ENCODE results near the gene IQCK.

The IQCK gene

GRCh38 chr16:19886073-19886941 is 168.2 kb downstream of the IQCK start:
- Histone ChIP-seq H3K4me1 (no peaks in the 10 kb centered on the region), H3K36me3 (no peaks in the 10 kb centered on the region), H3K4me3 (ENCODE audit: low read depth, low read length) (no peak overlapping the region)

GRCh38 chr16:19888834-19889233 is 170.8 kb downstream of the IQCK start:
- H3K4me1 ChIP-seq: no peaks in the 10 kb centered on the region
- H3K36me3 ChIP-seq: no peaks in the 10 kb centered on the region
- DNase-seq: no peak
- no peaks in the 10 kb centered on the region for H3K27me3 ChIP-seq
- TF ChIP-seq CTCF (IDR thresholded peaks at IDR 0.05; ENCODE audit: low read depth, low read length): no peak
- no peak overlapping the region for H3K4me3 ChIP-seq (ENCODE audit: low read depth, low read length)
- H3K9me3 ChIP-seq: no peaks in the 10 kb centered on the region

More at GRCh38 chr16:19886073-19886941, 168.2 kb downstream of the IQCK start:
- peak; percentile 74 for DNase-seq
- Histone ChIP-seq H3K9me3 (no peaks in the 10 kb centered on the region), H3K27me3 (peaks cover 8% of the 10 kb centered on the region)
- TF ChIP-seq CTCF (IDR thresholded peaks at IDR 0.05; ENCODE audit: low read depth, low read length): peak; percentile 100

GRCh38 chr16:19890901-19891300 is 172.8 kb downstream of the IQCK start:
- Histone ChIP-seq H3K36me3 (no peaks in the 10 kb centered on the region), H3K27me3 (no peaks in the 10 kb centered on the region), H3K9me3 (no peaks in the 10 kb centered on the region), H3K4me1 (no peaks in the 10 kb centered on the region), H3K4me3 (ENCODE audit: low read depth, low read length) (no peak overlapping the region)
- TF ChIP-seq CTCF (IDR thresholded peaks at IDR 0.05; ENCODE audit: low read depth, low read length): no peak
- no peak for DNase-seq

- DNase-seq: no peak
- Histone ChIP-seq H3K36me3 (no peaks in the 10 kb centered on the region), H3K4me1 (no peaks in the 10 kb centered on the region), H3K27me3 (no peaks in the 10 kb centered on the region), H3K9me3 (no peaks in the 10 kb centered on the region), H3K4me3 (ENCODE audit: low read depth, low read length) (no peak overlapping the region)
- no peak for TF ChIP-seq CTCF (IDR thresholded peaks at IDR 0.05; ENCODE audit: low read depth, low read length)
Measured at GRCh38 chr16:19892902-19893301, 174.8 kb downstream of the IQCK start.

GRCh38 chr16:19894586-19894985 is 176.5 kb downstream of the IQCK start:
- no peaks in the 10 kb centered on the region for H3K27me3 ChIP-seq
- no peak for DNase-seq
- H3K4me3 ChIP-seq (ENCODE audit: low read depth, low read length): no peak overlapping the region
- H3K4me1 ChIP-seq: no peaks in the 10 kb centered on the region
- no peaks in the 10 kb centered on the region for H3K9me3 ChIP-seq
- no peak for TF ChIP-seq CTCF (IDR thresholded peaks at IDR 0.05; ENCODE audit: low read depth, low read length)
- no peaks in the 10 kb centered on the region for H3K36me3 ChIP-seq

- H3K27me3 ChIP-seq: no peaks in the 10 kb centered on the region
- no peaks in the 10 kb centered on the region for H3K36me3 ChIP-seq
- no peaks in the 10 kb centered on the region for H3K4me1 ChIP-seq
- no peak for TF ChIP-seq CTCF (IDR thresholded peaks at IDR 0.05; ENCODE audit: low read depth, low read length)
- H3K9me3 ChIP-seq: no peaks in the 10 kb centered on the region
- H3K4me3 ChIP-seq (ENCODE audit: low read depth, low read length): no peak overlapping the region
- DNase-seq: no peak
Measured at GRCh38 chr16:19896951-19897350, 178.9 kb downstream of the IQCK start.

Data from BE2C (cell line).